ENCODE results near the gene SF3A1.

SF3A1 gene

DNA sequence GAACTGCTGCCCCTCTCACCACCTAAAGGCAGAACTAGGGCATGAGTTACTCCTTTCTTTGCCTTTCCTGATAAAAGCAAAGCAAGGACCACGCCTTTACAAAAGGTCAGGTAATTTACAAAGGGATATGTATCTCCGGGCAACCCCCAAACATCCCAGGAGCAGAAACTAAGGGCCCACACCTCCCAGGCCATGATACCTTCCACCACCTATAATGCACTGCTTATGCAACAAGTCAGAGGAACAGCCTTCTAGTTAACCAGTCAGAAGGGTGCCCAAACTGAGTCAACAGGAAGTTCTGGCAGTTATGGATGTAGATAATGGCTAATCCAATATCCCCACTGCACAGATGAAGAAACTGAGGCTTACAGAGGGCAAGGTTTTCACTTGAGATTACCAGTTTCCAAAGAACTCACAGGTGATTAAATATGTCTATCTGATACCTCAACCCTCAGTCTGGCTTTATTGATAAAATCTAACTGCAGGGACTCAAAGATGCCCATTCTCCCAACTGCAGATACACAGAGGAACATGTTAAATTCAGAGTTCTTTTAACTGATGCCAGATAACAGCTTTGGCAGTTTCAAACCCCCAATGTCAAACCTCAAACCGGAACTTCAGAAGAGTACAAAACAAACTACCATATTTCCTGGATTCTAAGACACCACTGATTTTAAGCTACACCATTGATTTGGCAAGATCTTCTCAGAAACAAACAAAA is 50.6 kb downstream of the SF3A1 start:
- no peaks in the 10 kb centered on the region for H3K9me3 Mint-ChIP-seq
- peak overlapping the region; percentile 85 for H3K27ac Mint-ChIP-seq
- intact Hi-C loops (cut with micrococcal nuclease), result loop anchor here (1.0 to 2.0 kb wide), 2 partner anchors 19 to 49 kb away; no protein-coding TSS in a partner anchor
- no peaks in the 10 kb centered on the region for H3K27me3 Mint-ChIP-seq
- H3K36me3 Mint-ChIP-seq (ENCODE audit: low read depth), result peaks cover 50% of the 10 kb centered on the region
- peaks cover 100% of the 10 kb centered on the region for H3K4me1 Mint-ChIP-seq (ENCODE audit: low read depth)
- H3K4me3 Mint-ChIP-seq, result peak overlapping the region; percentile 52

DNA sequence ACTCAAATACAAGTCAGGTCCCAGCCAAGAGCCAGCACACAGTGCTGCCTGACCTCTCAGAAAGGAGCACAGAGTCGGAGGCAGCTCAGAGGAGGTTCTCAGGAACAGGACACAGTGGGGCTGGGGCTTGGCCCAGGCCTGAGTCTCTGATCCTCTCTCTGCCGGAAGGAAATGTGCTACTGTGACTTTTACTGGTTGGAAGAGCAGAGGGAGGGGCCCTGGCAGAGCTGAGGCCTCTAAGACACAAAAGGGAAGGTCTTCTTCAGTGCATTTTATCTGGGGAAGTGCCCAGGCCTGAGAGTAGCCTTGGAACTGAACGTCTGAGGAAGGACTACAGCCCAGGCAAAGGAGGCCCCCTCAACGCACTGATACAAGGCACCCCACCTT is 51.2 kb downstream of the SF3A1 start:
- peak overlapping the region; percentile 85 for H3K27ac Mint-ChIP-seq
- H3K4me1 Mint-ChIP-seq (ENCODE audit: low read depth), result peaks cover 100% of the 10 kb centered on the region
- intact Hi-C loops (cut with micrococcal nuclease), result loop anchor here (1.0 to 2.0 kb wide), 2 partner anchors 19 to 50 kb away; no protein-coding TSS in a partner anchor
- H3K27me3 Mint-ChIP-seq, result no peaks in the 10 kb centered on the region
- H3K9me3 Mint-ChIP-seq, result no peaks in the 10 kb centered on the region
- H3K4me3 Mint-ChIP-seq, result peak overlapping the region; percentile 52
- peaks cover 56% of the 10 kb centered on the region for H3K36me3 Mint-ChIP-seq (ENCODE audit: low read depth)

GRCh38 chr22:30304495-30305244 is 52.0 kb downstream of the SF3A1 start:
- H3K4me3 Mint-ChIP-seq, result no peak overlapping the region
- peaks cover 64% of the 10 kb centered on the region for H3K36me3 Mint-ChIP-seq (ENCODE audit: low read depth)
- intact Hi-C loops (cut with micrococcal nuclease), result loop anchor here (1.0 to 2.0 kb wide), 2 partner anchors 20 to 51 kb away; no protein-coding TSS in a partner anchor
- H3K27ac Mint-ChIP-seq, result peak overlapping the region; percentile 85
- H3K9me3 Mint-ChIP-seq, result no peaks in the 10 kb centered on the region
- peaks cover 93% of the 10 kb centered on the region for H3K4me1 Mint-ChIP-seq (ENCODE audit: low read depth)
- no peaks in the 10 kb centered on the region for H3K27me3 Mint-ChIP-seq

DNA sequence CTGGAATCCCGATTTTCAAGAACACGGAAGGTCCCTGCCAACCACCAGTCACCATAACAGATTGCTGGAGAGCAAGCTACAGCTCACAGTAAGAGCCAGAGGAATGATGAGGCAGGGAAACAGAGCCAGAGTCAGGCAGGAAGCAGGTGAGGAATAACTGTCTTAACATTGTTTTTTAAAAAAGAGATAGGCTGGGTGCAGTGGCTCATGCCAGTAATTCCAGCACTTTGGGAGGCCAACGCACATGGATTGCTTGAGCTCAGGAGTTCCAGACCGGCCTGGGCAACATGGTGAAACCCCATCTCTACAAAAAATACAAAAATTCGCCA is 53.9 kb downstream of the SF3A1 start:
- peaks cover 74% of the 10 kb centered on the region for H3K4me1 Mint-ChIP-seq (ENCODE audit: low read depth)
- H3K27me3 Mint-ChIP-seq, result no peaks in the 10 kb centered on the region
- no peaks in the 10 kb centered on the region for H3K9me3 Mint-ChIP-seq
- intact Hi-C loops (cut with micrococcal nuclease), result loop anchor here (1.0 kb wide), 1 partner anchor 13 kb away; the partner anchor contains the start of gene CASTOR1
- H3K27ac Mint-ChIP-seq, result peak overlapping the region; percentile 85
- peak overlapping the region; percentile 59 for H3K4me3 Mint-ChIP-seq
- H3K36me3 Mint-ChIP-seq (ENCODE audit: low read depth), result peaks cover 70% of the 10 kb centered on the region

DNA sequence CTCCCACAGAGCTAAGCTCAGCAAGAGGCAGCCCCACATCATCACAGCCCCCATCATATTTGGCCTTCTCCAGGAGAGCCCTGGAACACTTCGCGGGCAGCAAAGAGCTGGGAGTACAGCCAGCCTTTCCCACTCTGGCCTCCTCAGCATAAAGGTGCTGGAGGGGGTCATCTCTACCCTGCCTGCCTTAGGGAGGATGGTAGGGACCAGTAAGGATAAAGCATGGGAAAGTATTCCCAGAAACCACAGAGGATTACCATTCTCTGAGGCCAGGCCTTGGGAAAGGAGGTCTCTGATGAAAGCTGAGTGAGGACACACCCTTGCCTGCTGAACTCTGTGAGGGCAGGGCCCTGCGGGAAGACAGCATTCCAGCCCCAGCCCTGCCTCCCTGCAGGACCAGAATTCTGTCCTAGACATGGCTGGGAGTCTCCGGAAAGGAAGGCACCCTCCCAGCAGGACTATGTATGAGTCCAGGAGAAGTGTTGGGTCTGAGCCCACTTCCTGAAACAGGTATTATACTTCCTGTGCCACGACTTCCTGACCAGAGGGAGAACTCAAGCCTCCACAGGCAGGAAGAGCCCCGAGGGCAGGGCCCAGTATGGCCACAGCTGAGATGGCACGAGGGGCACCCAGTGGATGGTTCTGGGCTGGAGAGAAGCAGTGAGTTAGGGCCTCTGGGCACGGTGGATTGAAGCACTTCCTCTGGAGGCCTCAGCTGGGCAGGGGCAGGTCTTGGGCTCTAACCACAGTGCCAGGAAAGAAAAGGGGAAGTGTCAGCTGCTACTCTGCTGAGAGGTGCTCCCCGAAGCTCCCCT is 54.5 kb downstream of the SF3A1 start:
- Mint-ChIP-seq H3K4me1 (ENCODE audit: low read depth) (peaks cover 69% of the 10 kb centered on the region), H3K4me3 (peak overlapping the region; percentile 59), H3K27ac (peak overlapping the region; percentile 85), H3K27me3 (no peaks in the 10 kb centered on the region), H3K36me3 (ENCODE audit: low read depth) (peaks cover 76% of the 10 kb centered on the region), H3K9me3 (no peaks in the 10 kb centered on the region)
- intact Hi-C loops (cut with micrococcal nuclease), result loop anchor here (1.0 kb wide), 1 partner anchor 13 kb away; the partner anchor contains the start of gene CASTOR1

GRCh38 chr22:30299322-30299721 is 57.4 kb downstream of the SF3A1 start:
- H3K4me1 Mint-ChIP-seq (ENCODE audit: low read depth), result peaks cover 40% of the 10 kb centered on the region

GRCh38 chr22:30297991-30298701 is 58.5 kb downstream of the SF3A1 start:
- peaks cover 100% of the 10 kb centered on the region for H3K36me3 Mint-ChIP-seq (ENCODE audit: low read depth)
- H3K4me1 Mint-ChIP-seq (ENCODE audit: low read depth), result peaks cover 28% of the 10 kb centered on the region
- H3K4me3 Mint-ChIP-seq, result no peak overlapping the region
- H3K27ac Mint-ChIP-seq, result no peak overlapping the region
- no peaks in the 10 kb centered on the region for H3K27me3 Mint-ChIP-seq
- no peaks in the 10 kb centered on the region for H3K9me3 Mint-ChIP-seq
- intact Hi-C loops (cut with micrococcal nuclease), result no loop called here

More at GRCh38 chr22:30299322-30299721, 57.4 kb downstream of the SF3A1 start:
- intact Hi-C loops (cut with micrococcal nuclease), result no loop called here
- H3K27me3 Mint-ChIP-seq, result no peaks in the 10 kb centered on the region
- H3K4me3 Mint-ChIP-seq, result no peak overlapping the region
- H3K36me3 Mint-ChIP-seq (ENCODE audit: low read depth), result peaks cover 100% of the 10 kb centered on the region
- H3K27ac Mint-ChIP-seq, result no peak overlapping the region
- no peaks in the 10 kb centered on the region for H3K9me3 Mint-ChIP-seq

DNA sequence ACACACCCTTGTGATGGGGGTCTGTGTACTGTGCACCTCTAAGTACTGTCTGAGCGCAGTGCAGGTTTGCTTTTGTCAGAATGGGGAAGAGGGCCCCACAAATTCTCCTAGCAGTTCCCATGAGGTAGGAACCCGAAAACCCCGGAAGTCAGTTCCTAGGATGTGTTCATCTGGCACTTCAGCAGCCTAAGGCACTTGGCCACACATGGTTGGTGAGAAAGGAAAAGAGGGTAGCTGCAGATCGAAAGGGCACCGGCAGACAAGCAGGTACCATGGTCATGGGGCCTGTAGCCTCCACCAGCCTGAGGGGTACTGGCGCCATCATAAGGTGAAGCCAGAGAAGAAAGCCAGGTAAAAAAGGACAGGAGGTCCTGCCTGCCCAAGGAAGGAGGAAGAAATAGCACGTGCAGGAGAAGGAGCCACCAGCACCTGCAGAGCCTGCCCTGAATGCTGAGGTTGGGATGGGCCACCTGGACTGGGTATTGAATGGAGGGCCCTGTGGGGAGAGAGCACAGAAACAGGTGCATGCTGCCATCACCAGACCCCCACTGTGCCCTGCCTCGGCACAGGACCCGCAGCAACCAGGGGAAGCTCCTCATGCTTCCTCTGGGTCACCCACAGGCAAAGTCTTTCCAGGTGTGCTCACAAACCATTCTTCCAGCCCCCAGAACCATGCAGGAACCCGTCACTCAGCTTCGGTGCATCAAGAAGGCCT is 59.3 kb downstream of the SF3A1 start:
- peaks cover 21% of the 10 kb centered on the region for H3K4me1 Mint-ChIP-seq (ENCODE audit: low read depth)
- no peak overlapping the region for H3K27ac Mint-ChIP-seq

GRCh38 chr22:30296833-30297232 is 59.9 kb downstream of the SF3A1 start:
- Mint-ChIP-seq H3K27ac (no peak overlapping the region), H3K9me3 (no peaks in the 10 kb centered on the region), H3K27me3 (no peaks in the 10 kb centered on the region), H3K4me3 (no peak overlapping the region), H3K4me1 (ENCODE audit: low read depth) (peaks cover 15% of the 10 kb centered on the region), H3K36me3 (ENCODE audit: low read depth) (peaks cover 100% of the 10 kb centered on the region)
- intact Hi-C loops (cut with micrococcal nuclease), result no loop called here

More for the DNA sequence above, 59.3 kb downstream of the SF3A1 start:
- H3K27me3 Mint-ChIP-seq, result no peaks in the 10 kb centered on the region
- peaks cover 100% of the 10 kb centered on the region for H3K36me3 Mint-ChIP-seq (ENCODE audit: low read depth)
- H3K9me3 Mint-ChIP-seq, result no peaks in the 10 kb centered on the region
- H3K4me3 Mint-ChIP-seq, result no peak overlapping the region
- intact Hi-C loops (cut with micrococcal nuclease), result no loop called here

DNA sequence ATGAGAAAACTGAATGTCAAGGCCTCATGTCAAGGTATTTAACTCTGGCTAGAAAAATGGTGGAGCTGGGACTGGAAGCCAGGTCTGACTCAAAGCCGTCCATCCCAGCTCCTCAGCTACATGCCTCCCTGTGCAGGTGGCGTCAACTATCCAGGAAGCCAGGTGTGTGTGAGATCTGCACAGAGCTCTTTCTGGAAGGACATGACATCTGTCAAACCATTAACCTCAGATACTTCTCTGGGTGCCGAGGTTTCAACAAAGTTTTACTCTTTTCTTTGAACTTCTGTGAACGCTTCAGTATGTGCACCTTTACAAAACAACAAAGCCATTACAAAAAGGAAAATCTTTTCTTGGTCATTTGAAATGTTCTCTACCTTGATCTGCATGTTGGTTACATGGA is 60.4 kb downstream of the SF3A1 start:
- Mint-ChIP-seq H3K4me1 (ENCODE audit: low read depth) (peaks cover 15% of the 10 kb centered on the region), H3K36me3 (ENCODE audit: low read depth) (peaks cover 100% of the 10 kb centered on the region), H3K9me3 (no peaks in the 10 kb centered on the region), H3K4me3 (no peak overlapping the region), H3K27me3 (no peaks in the 10 kb centered on the region), H3K27ac (no peak overlapping the region)
- intact Hi-C loops (cut with micrococcal nuclease), result no loop called here

- intact Hi-C loops (cut with micrococcal nuclease), result no loop called here
- no peak overlapping the region for H3K27ac Mint-ChIP-seq
- H3K4me1 Mint-ChIP-seq (ENCODE audit: low read depth), result peaks cover 15% of the 10 kb centered on the region
- peaks cover 96% of the 10 kb centered on the region for H3K36me3 Mint-ChIP-seq (ENCODE audit: low read depth)
- H3K4me3 Mint-ChIP-seq, result no peak overlapping the region
- H3K27me3 Mint-ChIP-seq, result no peaks in the 10 kb centered on the region
- no peaks in the 10 kb centered on the region for H3K9me3 Mint-ChIP-seq
Observed at GRCh38 chr22:30295576-30295975, 61.1 kb downstream of the SF3A1 start.

GRCh38 chr22:30294830-30295229 is 61.9 kb downstream of the SF3A1 start:
- intact Hi-C loops (cut with micrococcal nuclease), result no loop called here
- no peak overlapping the region for H3K4me3 Mint-ChIP-seq
- H3K9me3 Mint-ChIP-seq, result no peaks in the 10 kb centered on the region
- H3K36me3 Mint-ChIP-seq (ENCODE audit: low read depth), result peaks cover 88% of the 10 kb centered on the region
- peaks cover 21% of the 10 kb centered on the region for H3K4me1 Mint-ChIP-seq (ENCODE audit: low read depth)
- H3K27ac Mint-ChIP-seq, result no peak overlapping the region
- H3K27me3 Mint-ChIP-seq, result no peaks in the 10 kb centered on the region

DNA sequence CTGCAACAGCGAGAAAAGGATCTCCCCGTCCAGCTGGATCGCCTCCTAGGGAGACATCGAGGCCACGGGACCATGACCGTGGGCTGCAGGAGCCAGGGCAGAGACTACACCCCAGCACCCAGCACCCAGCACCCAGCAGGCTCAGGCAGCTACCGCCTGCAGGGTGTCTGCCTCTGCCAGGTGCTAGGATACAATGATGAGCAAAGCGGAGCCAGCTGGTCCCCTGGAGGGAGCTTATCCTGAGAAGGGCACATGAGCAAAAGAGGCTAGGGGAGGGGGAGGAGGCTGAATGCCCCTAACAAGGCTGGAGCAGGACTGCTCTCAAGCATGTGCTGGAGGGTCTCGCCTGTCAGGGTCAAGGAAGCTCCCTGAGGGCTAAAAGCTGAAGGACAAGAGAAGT is 62.6 kb downstream of the SF3A1 start:
- Mint-ChIP-seq H3K27me3 (no peaks in the 10 kb centered on the region), H3K9me3 (no peaks in the 10 kb centered on the region), H3K36me3 (ENCODE audit: low read depth) (peaks cover 81% of the 10 kb centered on the region), H3K4me3 (no peak overlapping the region), H3K27ac (no peak overlapping the region), H3K4me1 (ENCODE audit: low read depth) (peaks cover 23% of the 10 kb centered on the region)
- intact Hi-C loops (cut with micrococcal nuclease), result no loop called here
